Effector memory CD8-positive, alpha-beta T cell (primary cell): ENCODE measurements around the gene GAPT.
"Not testable (repeated sequence)": the region's sequence is repeated elsewhere in the genome, so short reads cannot be mapped to it uniquely, and the experiment has no call there.

Experiments
- ATAC-seq: fragments of 150-1000 bp; cut with Tn5 transposase; replicated peaks from 2 replicates; pipeline ENCODE4 v1.10.0; 2021; ENCODE audit warnings: mild to moderate bottlenecking, moderate library complexity
- DNase-seq, 3 experiments: peaks; one replicate each; pipeline ENCODE4 v3.0.0; 2021
- H3K27ac Mint-ChIP-seq, 2 donors: one replicate each; pipeline ENCODE4 v1.8.0; 2022; ENCODE audit warnings: mild to moderate bottlenecking in 2 of 2, mixed read lengths in 2 of 2, moderate library complexity in 2 of 2
- H3K27me3 Mint-ChIP-seq, 2 donors: one replicate each; pipeline ENCODE4 v1.8.0; 2022; ENCODE audit warnings: mixed read lengths in 2 of 2
- H3K36me3 Mint-ChIP-seq: one replicate; pipeline ENCODE4 v1.8.0; 2022; ENCODE audit warnings: mild to moderate bottlenecking, moderate library complexity, mixed read lengths; ENCODE audit not compliant: insufficient read depth
- H3K4me1 Mint-ChIP-seq, 2 donors: one replicate each; pipeline ENCODE4 v1.8.0; 2022; ENCODE audit warnings: low read depth in 2 of 2, mixed read lengths in 2 of 2
- H3K4me3 Mint-ChIP-seq, 2 donors: one replicate each; pipeline ENCODE4 v1.8.0; 2022; ENCODE audit warnings: mild to moderate bottlenecking in 2 of 2, mixed read lengths in 2 of 2, moderate library complexity in 2 of 2
- H3K9me3 Mint-ChIP-seq, 2 donors: one replicate each; pipeline ENCODE4 v1.8.0; 2022; ENCODE audit warnings: mixed read lengths in 2 of 2

The GAPT gene

GRCh38 chr5:58501778-58502417 is 10.7 kb downstream of the GAPT start:
- H3K27me3 Mint-ChIP-seq, result peaks cover 12 to 13% of the 10 kb centered on the region in 2 donors
- no peaks in the 10 kb centered on the region for H3K4me1 Mint-ChIP-seq
- DNase-seq (no peak), ATAC-seq (no peak)
- peaks cover 0 to 2% of the 10 kb centered on the region in 2 donors for H3K9me3 Mint-ChIP-seq
- no peak overlapping the region for H3K4me3 Mint-ChIP-seq
- H3K27ac Mint-ChIP-seq, result no peak overlapping the region
- no peaks in the 10 kb centered on the region for H3K36me3 Mint-ChIP-seq

- ATAC-seq, result no peak
- no peak for DNase-seq
- no peak overlapping the region for H3K4me3 Mint-ChIP-seq
- H3K27me3 Mint-ChIP-seq, result peaks cover 8 to 12% of the 10 kb centered on the region in 2 donors
- H3K4me1 Mint-ChIP-seq, result no peaks in the 10 kb centered on the region
- H3K36me3 Mint-ChIP-seq, result no peaks in the 10 kb centered on the region
- no peak overlapping the region for H3K27ac Mint-ChIP-seq
- peaks cover 0 to 2% of the 10 kb centered on the region in 2 donors for H3K9me3 Mint-ChIP-seq
These were observed 12.3 kb downstream of the GAPT start for GRCh38 chr5:58503390-58504046.

GRCh38 chr5:58504766-58505165 is 13.5 kb downstream of the GAPT start:
- Mint-ChIP-seq H3K9me3 (peaks cover 0 to 2% of the 10 kb centered on the region in 2 donors), H3K4me3 (no peak overlapping the region), H3K27ac (no peak overlapping the region), H3K36me3 (no peaks in the 10 kb centered on the region), H3K4me1 (no peaks in the 10 kb centered on the region), H3K27me3 (peaks cover 12 to 25% of the 10 kb centered on the region in 2 donors)
- ATAC-seq (no peak), DNase-seq (no peak)

DNA sequence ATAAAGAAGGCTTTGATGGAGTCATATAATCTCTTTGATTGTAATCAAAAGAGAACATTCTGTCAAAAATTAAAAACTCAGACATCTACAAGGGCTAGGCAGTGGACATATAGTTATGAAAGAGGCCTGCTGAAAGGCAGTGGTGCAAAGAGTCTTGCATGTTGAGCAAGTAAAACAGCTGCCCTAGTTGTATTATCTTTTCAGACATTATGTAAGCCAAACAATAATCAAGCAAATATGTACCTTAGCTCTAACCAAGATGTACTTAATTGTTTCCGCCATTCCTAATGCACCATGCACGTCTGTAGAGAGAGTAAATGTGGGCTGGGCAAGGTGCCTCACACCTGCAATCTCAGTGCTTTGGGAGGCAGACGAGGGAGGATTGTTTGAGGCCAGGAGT is 14.3 kb downstream of the GAPT start:
- no peaks in the 10 kb centered on the region for H3K36me3 Mint-ChIP-seq
- no peaks in the 10 kb centered on the region for H3K4me1 Mint-ChIP-seq

DNA sequence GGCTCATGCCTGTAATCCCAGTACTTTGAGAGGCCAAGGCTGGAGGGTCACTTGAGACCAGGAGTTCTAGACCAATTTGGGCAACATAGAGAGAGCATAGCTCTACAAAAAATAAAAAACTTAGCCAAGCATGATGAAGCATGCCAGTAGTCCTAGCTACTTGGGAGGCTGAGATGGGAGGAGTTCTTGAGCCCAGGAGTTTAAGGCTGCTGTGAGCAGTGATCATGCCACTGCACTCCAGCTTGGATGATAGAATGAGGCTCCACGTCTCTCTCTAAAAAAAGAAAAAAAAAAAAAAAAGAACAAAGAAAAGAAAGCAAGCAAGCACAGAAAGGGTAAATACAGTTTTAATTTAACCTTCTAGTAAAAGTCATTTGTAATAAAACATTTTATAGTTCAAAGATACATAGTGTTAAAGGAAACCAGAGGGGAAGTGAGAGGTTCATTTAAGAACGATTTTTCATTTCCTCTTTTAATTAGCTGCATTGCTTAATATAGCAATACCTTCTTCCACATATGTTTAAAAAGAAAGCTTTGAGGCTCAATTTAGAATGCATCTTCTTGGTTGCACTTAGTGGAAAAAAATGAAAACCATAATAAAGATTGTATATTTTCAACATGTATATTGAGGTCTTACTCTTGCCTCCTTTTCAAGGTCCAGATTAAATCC is 14.9 kb downstream of the GAPT start:
- peaks cover 12 to 26% of the 10 kb centered on the region in 2 donors for H3K27me3 Mint-ChIP-seq
- H3K36me3 Mint-ChIP-seq, result no peaks in the 10 kb centered on the region
- H3K4me3 Mint-ChIP-seq, result no peak overlapping the region
- DNase-seq (no peak), ATAC-seq (no peak)
- no peak overlapping the region for H3K27ac Mint-ChIP-seq
- peaks cover 0 to 2% of the 10 kb centered on the region in 2 donors for H3K9me3 Mint-ChIP-seq
- H3K4me1 Mint-ChIP-seq, result no peaks in the 10 kb centered on the region

More for the DNA sequence above, 14.3 kb downstream of the GAPT start:
- H3K9me3 Mint-ChIP-seq, result peaks cover 0 to 2% of the 10 kb centered on the region in 2 donors
- H3K4me3 Mint-ChIP-seq, result no peak overlapping the region
- peaks cover 12 to 26% of the 10 kb centered on the region in 2 donors for H3K27me3 Mint-ChIP-seq
- ATAC-seq, result no peak
- no peak for DNase-seq
- no peak overlapping the region for H3K27ac Mint-ChIP-seq

DNA sequence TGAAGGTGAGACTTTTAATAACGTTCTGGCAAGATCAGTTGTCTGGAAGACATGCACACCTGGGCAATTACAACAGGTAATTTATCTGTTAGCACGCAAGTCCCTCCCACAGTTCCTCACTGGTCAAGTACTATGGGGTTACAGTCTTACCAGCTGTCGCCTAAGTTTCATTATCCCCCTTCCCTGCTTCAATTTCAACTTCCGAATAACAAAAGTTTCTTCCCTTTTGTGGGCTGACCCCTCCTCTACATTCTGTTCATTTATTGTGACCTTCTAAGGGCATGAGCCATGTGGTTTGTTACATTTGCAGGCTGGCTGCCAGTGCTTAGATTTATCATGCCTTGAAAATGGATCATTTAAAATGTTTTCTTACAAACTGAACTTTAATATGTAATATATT is 16.5 kb downstream of the GAPT start:
- H3K4me1 Mint-ChIP-seq, result no peaks in the 10 kb centered on the region
- no peak overlapping the region for H3K4me3 Mint-ChIP-seq
- H3K27ac Mint-ChIP-seq, result no peak overlapping the region
- ATAC-seq (no peak), DNase-seq (no peak)
- peaks cover 7 to 19% of the 10 kb centered on the region in 2 donors for H3K27me3 Mint-ChIP-seq
- H3K36me3 Mint-ChIP-seq, result no peaks in the 10 kb centered on the region
- no peaks in the 10 kb centered on the region for H3K9me3 Mint-ChIP-seq

GRCh38 chr5:58517198-58517597 is 26.0 kb downstream of the GAPT start:
- H3K27ac Mint-ChIP-seq, result no peak overlapping the region
- no peaks in the 10 kb centered on the region for H3K27me3 Mint-ChIP-seq
- ATAC-seq (no peak), DNase-seq (no peak)
- H3K9me3 Mint-ChIP-seq, result peaks cover 2 to 22% of the 10 kb centered on the region in 2 donors
- no peaks in the 10 kb centered on the region for H3K36me3 Mint-ChIP-seq
- H3K4me1 Mint-ChIP-seq, result no peaks in the 10 kb centered on the region
- no peak overlapping the region for H3K4me3 Mint-ChIP-seq

DNA sequence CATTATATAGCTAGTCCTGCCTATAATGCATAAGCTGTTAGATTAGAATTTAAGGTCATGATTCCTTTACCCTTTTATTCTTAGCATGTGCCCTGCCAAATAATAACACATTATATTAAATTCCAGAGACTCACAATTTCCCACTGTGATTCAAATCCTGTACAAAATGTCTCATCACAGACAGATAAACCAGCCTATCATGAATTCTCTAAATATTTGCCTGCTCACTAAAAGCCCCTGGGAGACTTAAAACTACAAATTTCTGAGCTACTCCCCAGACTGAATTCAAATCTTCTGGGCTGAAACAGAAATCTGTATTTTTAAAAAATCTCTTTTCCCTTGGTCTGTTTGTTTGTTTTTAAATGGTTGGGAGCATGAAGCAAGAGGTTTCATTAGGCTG is 32.7 kb downstream of the GAPT start:
- H3K36me3 Mint-ChIP-seq, result no peaks in the 10 kb centered on the region
- no peaks in the 10 kb centered on the region for H3K27me3 Mint-ChIP-seq
- no peak overlapping the region for H3K4me3 Mint-ChIP-seq
- H3K4me1 Mint-ChIP-seq, result no peaks in the 10 kb centered on the region
- no peak for DNase-seq
- peaks cover 2 to 7% of the 10 kb centered on the region in 2 donors for H3K9me3 Mint-ChIP-seq
- no peak overlapping the region for H3K27ac Mint-ChIP-seq
- ATAC-seq, result no peak

GRCh38 chr5:58524571-58524970 is 33.3 kb downstream of the GAPT start:
- H3K4me1 Mint-ChIP-seq, result no peaks in the 10 kb centered on the region
- no peaks in the 10 kb centered on the region for H3K36me3 Mint-ChIP-seq
- DNase-seq (no peak), ATAC-seq (no peak)
- no peak overlapping the region for H3K4me3 Mint-ChIP-seq
- no peaks in the 10 kb centered on the region for H3K27me3 Mint-ChIP-seq
- no peak overlapping the region for H3K27ac Mint-ChIP-seq
- peaks cover 2 to 7% of the 10 kb centered on the region in 2 donors for H3K9me3 Mint-ChIP-seq

GRCh38 chr5:58530942-58531490 is 39.8 kb downstream of the GAPT start:
- Mint-ChIP-seq H3K9me3 (peaks cover 5 to 7% of the 10 kb centered on the region in 2 donors), H3K27me3 (no peaks in the 10 kb centered on the region), H3K4me1 (no peaks in the 10 kb centered on the region), H3K4me3 (no peak overlapping the region), H3K27ac (no peak overlapping the region), H3K36me3 (no peaks in the 10 kb centered on the region)
- ATAC-seq (no peak), DNase-seq (no peak)

DNA sequence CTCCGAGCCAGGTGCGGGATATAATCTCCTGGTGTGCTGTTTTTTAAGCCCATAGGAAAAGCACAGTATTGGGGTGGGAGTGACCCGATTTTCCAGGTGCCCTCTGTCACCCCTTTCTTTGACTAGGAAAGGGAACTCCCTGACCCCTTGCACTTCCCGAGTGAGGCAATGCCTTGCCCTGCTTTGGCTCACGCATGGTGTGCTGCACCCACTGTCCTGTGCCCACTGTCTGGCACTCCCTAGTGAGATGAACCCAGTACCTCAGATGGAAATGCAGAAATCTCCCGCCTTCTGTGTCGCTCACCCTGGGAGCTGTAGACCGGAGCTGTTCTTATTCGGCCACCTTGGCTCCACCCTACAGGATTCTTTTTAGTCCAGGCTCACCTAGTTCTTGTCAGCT is 50.7 kb downstream of the GAPT start:
- H3K9me3 Mint-ChIP-seq, ATAC-seq, H3K27me3 Mint-ChIP-seq, H3K36me3 Mint-ChIP-seq, DNase-seq, H3K4me3 Mint-ChIP-seq, H3K27ac Mint-ChIP-seq, H3K4me1 Mint-ChIP-seq: not testable (repeated sequence)

DNA sequence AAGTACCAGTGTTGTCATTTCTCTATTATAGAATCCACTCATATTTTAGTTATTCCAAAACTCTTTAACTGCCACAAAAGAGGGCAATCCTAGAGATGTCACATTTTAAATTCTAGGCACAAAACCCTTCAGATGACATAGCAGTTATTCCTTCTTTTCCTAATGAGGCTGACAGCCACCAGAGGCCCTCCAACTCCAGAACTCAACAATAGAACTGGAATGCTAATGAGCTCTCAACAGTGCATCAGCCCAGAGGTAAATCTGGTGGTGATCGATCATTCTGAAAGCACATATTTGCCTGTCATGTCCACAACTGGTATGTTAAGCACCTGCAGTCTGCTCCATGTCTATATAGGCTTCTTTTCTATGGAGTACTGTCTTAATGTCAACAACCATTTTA is 51.5 kb downstream of the GAPT start:
- Mint-ChIP-seq H3K4me1 (no peaks in the 10 kb centered on the region), H3K4me3 (no peak overlapping the region), H3K27ac (no peak overlapping the region), H3K36me3 (no peaks in the 10 kb centered on the region), H3K9me3 (peaks cover 0 to 6% of the 10 kb centered on the region in 2 donors), H3K27me3 (no peaks in the 10 kb centered on the region)
- DNase-seq (no peak), ATAC-seq (no peak)

GRCh38 chr5:58543723-58544122 is 52.5 kb downstream of the GAPT start:
- Mint-ChIP-seq H3K27me3 (no peaks in the 10 kb centered on the region), H3K4me1 (no peaks in the 10 kb centered on the region), H3K27ac (no peak overlapping the region), H3K36me3 (no peaks in the 10 kb centered on the region), H3K4me3 (no peak overlapping the region), H3K9me3 (peaks cover 0 to 8% of the 10 kb centered on the region in 2 donors)
- DNase-seq (no peak), ATAC-seq (no peak)

DNA sequence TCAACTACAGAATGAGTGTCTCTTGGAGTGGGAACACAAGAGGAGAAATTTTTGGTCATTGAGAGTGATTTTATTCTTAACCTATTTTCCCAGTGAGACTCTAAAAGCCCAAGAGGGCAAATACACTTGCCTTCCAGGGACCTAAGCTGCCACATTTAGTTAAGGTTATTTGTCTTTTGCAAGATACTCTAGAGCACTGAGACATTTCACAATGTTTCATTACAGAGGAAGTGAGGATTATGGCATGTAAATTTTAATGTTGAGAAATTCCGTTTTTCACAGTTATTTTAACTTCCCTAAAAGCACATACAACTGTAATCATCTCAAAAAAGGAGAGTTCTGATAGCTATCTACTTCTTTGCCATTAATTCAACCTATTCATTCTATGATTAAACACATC is 53.0 kb downstream of the GAPT start:
- Mint-ChIP-seq H3K4me1 (no peaks in the 10 kb centered on the region), H3K27ac (no peak overlapping the region), H3K4me3 (no peak overlapping the region), H3K9me3 (peaks cover 0 to 7% of the 10 kb centered on the region in 2 donors), H3K27me3 (no peaks in the 10 kb centered on the region), H3K36me3 (no peaks in the 10 kb centered on the region)
- DNase-seq, result no peak
- no peak for ATAC-seq
